Cardiac muscle cell (in vitro differentiated cells and primary cell): ENCODE results near the gene NFASC. TPM values are rescaled to one million over a fixed set of nuclear protein-coding genes. Genes with fewer than 3 reads are reported as not detected.
A peak's percentile ranks its signal among the peaks of the same experiment; 100 is the strongest.

ENCODE experiments used
- DNase-seq, 2 donors: peaks; one replicate each; pipeline versions ENCODE4 v3.0.0 to v3.0.0-alpha.2; 2010 to 2017; ENCODE audit warnings: low read depth in 1 of 2, low spot score in 1 of 2
- H3K27ac ChIP-seq: fragments of 200-600 bp; sonication (generic); 2 replicates; pipeline ENCODE4 v1.5.1; 2016
- H3K27me3 ChIP-seq: fragments of 200-600 bp; sonication (generic); 2 replicates; pipeline ENCODE4 v1.6.0; 2016; ENCODE audit warnings: control low read depth
- H3K36me3 ChIP-seq: fragments of 200-600 bp; sonication (generic); 2 replicates; pipeline ENCODE4 v1.5.1; 2016; ENCODE audit warnings: control low read depth
- H3K4me1 ChIP-seq: fragments of 200-600 bp; sonication (generic); 2 replicates; pipeline ENCODE4 v1.8.1; 2017; ENCODE audit warnings: low read depth, mild to moderate bottlenecking, mixed run types
- H3K4me3 ChIP-seq: fragments of 200-600 bp; sonication (generic); 2 replicates; pipeline ENCODE4 v1.5.1; 2016; ENCODE audit warnings: mild to moderate bottlenecking
- H3K9me3 ChIP-seq: fragments of 200-600 bp; sonication (generic); 2 replicates; pipeline ENCODE4 v1.5.1; 2017; ENCODE audit warnings: low read depth, mild to moderate bottlenecking, control low read depth
- polyA plus RNA-seq: library from polyadenylated mRNA; unstranded; fragments of >200 nt; fragmentation: Nextera tagmentation; extraction: Ambion mirVana; gene quantifications from 2 replicates; pipeline ENCODE4 v1.2.1, GENCODE V29; 2016
- total RNA-seq: library from RNA; depleted of rRNA; stranded (reverse); fragments of >200 nt; gene quantifications from 2 replicates; pipeline ENCODE4 v1.2.3, GENCODE V29; 2016
- TF ChIP-seq, protein P1 (sequence below): IDR thresholded peaks from 2 replicates; pipeline ENCODE4 v1.5.1; 2012; ENCODE audit warnings: low read depth, mild to moderate bottlenecking, low read length

The NFASC gene
- total and polyA plus RNA-seq, 2 experiments from 2014 or later = 0.63 TPM; not detected in 1

DNA sequence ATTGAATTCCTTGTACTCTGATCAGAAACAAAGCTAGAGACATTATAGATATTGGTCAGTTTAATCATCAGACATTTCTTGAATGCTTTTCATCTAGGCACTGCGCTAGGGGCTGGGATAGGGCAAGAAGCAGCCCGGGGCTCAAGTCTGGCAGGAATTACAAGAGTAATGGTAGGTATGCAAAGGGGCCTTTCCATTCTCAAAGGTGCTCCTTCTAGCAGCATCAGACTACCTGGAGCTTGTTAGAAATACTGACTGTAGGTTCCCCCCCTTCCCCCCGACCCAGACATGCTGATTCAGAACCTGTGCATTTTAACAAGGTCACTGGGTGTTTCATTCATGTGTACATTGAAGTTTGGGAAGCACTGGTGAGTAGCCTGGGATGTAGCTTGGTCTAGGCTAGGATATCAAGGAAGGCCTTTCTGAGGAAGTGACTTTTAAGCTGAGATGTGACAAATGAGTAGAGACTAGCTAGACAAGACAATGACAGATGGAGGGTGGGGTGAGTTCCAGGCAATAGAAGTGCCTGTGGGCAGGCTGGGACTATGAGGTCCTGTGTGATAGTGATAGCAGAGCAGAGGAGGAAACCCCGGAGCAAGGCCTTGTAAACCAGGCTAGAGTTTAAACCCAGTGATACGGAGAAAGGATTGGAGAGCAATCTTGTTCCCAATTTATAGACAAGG, 26.3 kb downstream of the NFASC start:
- no peaks in the 10 kb centered on the region for H3K4me1 ChIP-seq
- DNase-seq = no peak
- H3K9me3 ChIP-seq = no peaks in the 10 kb centered on the region
- H3K4me3 ChIP-seq = no peak overlapping the region
- peaks cover 24% of the 10 kb centered on the region for H3K27me3 ChIP-seq
- TF ChIP-seq, protein P1, sequence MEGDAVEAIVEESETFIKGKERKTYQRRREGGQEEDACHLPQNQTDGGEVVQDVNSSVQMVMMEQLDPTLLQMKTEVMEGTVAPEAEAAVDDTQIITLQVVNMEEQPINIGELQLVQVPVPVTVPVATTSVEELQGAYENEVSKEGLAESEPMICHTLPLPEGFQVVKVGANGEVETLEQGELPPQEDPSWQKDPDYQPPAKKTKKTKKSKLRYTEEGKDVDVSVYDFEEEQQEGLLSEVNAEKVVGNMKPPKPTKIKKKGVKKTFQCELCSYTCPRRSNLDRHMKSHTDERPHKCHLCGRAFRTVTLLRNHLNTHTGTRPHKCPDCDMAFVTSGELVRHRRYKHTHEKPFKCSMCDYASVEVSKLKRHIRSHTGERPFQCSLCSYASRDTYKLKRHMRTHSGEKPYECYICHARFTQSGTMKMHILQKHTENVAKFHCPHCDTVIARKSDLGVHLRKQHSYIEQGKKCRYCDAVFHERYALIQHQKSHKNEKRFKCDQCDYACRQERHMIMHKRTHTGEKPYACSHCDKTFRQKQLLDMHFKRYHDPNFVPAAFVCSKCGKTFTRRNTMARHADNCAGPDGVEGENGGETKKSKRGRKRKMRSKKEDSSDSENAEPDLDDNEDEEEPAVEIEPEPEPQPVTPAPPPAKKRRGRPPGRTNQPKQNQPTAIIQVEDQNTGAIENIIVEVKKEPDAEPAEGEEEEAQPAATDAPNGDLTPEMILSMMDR = no peak
- no peaks in the 10 kb centered on the region for H3K36me3 ChIP-seq
- H3K27ac ChIP-seq = no peak overlapping the region

DNA sequence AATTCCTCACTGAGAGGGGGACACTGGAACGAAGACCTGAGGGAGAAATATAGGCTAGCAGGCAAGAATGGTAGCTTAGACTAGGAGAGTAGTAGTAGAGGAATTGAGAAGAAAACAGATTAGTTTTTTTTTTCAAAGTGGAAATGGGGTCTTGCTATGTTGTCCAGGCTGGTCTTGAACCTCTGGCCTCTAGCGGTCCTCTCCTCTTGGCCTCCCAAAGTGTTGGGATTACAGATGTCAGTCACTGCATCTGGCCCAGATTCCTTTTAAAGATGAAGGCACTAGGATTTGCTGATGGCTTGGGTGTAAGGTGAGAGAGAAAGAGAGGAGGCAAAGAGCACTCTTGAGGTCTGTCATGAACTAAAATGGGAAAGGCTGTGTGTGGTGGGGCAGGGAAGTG, 30.1 kb downstream of the NFASC start:
- TF ChIP-seq, protein P1 = no peak
- no peak overlapping the region for H3K27ac ChIP-seq
- H3K4me3 ChIP-seq = no peak overlapping the region
- no peak for DNase-seq
- H3K36me3 ChIP-seq = no peaks in the 10 kb centered on the region
- H3K4me1 ChIP-seq = no peaks in the 10 kb centered on the region
- peaks cover 11% of the 10 kb centered on the region for H3K27me3 ChIP-seq
- no peaks in the 10 kb centered on the region for H3K9me3 ChIP-seq

DNA sequence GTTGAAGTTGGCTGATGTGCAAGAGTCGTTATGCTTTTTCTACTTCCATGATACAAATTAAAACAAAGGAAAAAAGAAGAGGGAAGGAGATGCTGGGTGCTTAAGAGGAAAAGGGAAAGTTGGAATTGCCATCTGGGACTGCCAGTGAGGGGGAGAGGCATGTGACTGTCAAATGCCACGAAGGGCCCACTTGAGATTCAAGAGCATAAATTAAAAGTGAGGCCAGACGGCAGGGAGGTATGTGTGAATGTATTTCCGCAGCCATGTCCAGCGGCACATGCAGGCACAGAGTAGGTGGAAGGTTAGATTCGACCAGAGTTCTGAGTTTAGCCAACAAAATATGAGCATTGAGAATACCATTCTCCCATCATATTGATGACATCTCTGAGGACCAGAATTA, 32.0 kb downstream of the NFASC start:
- H3K4me1 ChIP-seq = no peaks in the 10 kb centered on the region
- H3K4me3 ChIP-seq = no peak overlapping the region
- H3K27ac ChIP-seq = no peak overlapping the region
- no peaks in the 10 kb centered on the region for H3K27me3 ChIP-seq
- no peaks in the 10 kb centered on the region for H3K9me3 ChIP-seq
- DNase-seq = peak in 1 of 2 donors; percentile 62
- TF ChIP-seq, protein P1 = no peak
- no peaks in the 10 kb centered on the region for H3K36me3 ChIP-seq

DNA sequence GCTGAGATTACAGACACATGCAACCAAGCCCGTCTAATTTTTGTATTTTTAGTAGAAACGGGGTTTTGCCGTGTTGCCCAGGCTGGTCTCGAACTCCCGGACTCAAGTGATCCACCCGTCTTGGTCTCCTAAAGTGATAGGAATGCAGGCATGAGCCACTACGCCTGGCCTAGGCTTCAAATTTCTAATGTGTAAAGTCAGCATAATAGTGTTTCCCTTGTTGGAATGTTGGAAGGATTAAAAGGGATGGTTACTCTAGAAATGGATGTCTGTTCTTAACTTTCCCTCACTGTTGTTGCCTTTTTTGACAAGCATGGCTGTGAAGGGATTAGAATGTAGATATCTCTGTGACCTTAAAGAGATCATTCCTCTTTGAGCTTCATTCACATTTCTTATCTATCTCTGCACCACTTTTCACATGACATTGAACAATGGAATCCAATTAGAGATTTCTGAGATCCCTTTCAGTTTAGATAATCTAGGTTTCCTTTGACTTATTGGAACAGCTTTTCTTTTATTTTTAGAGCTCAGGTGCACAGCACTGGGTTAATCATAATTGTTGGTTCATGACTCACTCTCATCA, 33.7 kb downstream of the NFASC start:
- H3K9me3 ChIP-seq = no peaks in the 10 kb centered on the region
- H3K36me3 ChIP-seq = no peaks in the 10 kb centered on the region
- H3K4me3 ChIP-seq = no peak overlapping the region
- no peak overlapping the region for H3K27ac ChIP-seq
- no peaks in the 10 kb centered on the region for H3K27me3 ChIP-seq
- TF ChIP-seq, protein P1 = no peak
- no peak for DNase-seq
- H3K4me1 ChIP-seq = no peaks in the 10 kb centered on the region

DNA sequence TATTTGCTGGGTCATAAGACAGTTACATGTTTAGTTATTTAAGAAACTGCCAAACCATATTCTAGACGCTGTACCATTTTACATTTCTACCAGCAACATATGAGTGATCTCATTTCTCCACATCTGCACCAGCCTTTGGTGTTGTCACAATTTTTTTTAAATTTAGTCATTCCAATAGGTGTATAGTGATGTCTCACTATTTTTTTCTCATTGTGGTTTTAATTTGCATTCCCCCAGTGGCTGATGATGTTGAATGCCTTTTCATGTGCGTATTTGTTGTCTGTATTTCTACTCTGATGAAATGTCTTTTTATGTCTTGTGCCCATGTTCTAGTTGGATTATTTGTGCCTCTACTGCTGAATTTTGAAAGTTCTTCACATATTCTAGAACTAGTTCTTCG, 38.4 kb downstream of the NFASC start:
- Histone ChIP-seq H3K4me1 (no peaks in the 10 kb centered on the region), H3K27me3 (no peaks in the 10 kb centered on the region), H3K9me3 (no peaks in the 10 kb centered on the region), H3K27ac (no peak overlapping the region), H3K36me3 (no peaks in the 10 kb centered on the region), H3K4me3 (no peak overlapping the region)
- DNase-seq = no peak
- TF ChIP-seq, protein P1 = no peak
